A549 (cell line): ENCODE results near the gene RRP9. TPM values are rescaled to one million over a fixed set of nuclear protein-coding genes. Genes with fewer than 3 reads are reported as not detected.
A peak's percentile ranks its signal among the peaks of the same experiment; 100 is the strongest.

Experiments used
- ATAC-seq, 2 experiments: fragments of 200-7000 bp in 1 of 2; fragments of >200 bp in 1 of 2; cut with Nextera tagmentation in 1 of 2; cut with Tn5 transposase in 1 of 2; 3 replicates each; pipeline versions ENCODE4 v1.8.0 to v1.9.1; 2018 to 2020; ENCODE audit warnings: mild to moderate bottlenecking in 1 of 2, moderate library complexity in 1 of 2
- CTCF ChIA-PET: fragments of 300-600 bp; sonication (Branson Sonifier 250); formaldehyde crosslinking; extraction: SDS; loops from one replicate; lab custom pipeline; 2021; ENCODE audit warnings: antibody characterized with exemption, inconsistent platforms; lab: Yijun Ruan, JAX
- POLR2A ChIA-PET: fragments of 350-600 bp; formaldehyde crosslinking; extraction: SDS; loops from one replicate; lab custom pipeline; 2021; ENCODE audit warnings: antibody characterized with exemption, inconsistent platforms; lab: Yijun Ruan, JAX
- DNase-seq, 2 experiments: peaks; one replicate each; pipeline versions ENCODE4 v3.0.0 to v3.0.0-alpha.2; 2011 to 2016; ENCODE audit warnings: low read depth in 1 of 2, low spot score in 1 of 2
- FAIRE-seq: peaks from 2 replicates; lab custom pipeline; 2011; peaks lifted over from hg19 to GRCh38; lab: Jason Lieb, UNC
- H3K27ac ChIP-seq, 2 experiments: fragments of >200 bp; sonication (Bioruptor Twin); formaldehyde crosslinking; 3 replicates each; pipeline ENCODE4 v1.5.1; 2016 to 2017
- H3K4me1 ChIP-seq: fragments of >200 bp; sonication (Bioruptor Twin); formaldehyde crosslinking; 3 replicates; pipeline ENCODE4 v1.6.1; 2016
- H3K4me2 ChIP-seq: fragments of >200 bp; sonication (Bioruptor Twin); formaldehyde crosslinking; 3 replicates; pipeline ENCODE4 v1.6.1; 2016
- H3K4me3 ChIP-seq: fragments of >200 bp; sonication (Bioruptor Twin); formaldehyde crosslinking; 3 replicates; pipeline ENCODE4 v1.5.1; 2016
- H3K9me3 ChIP-seq: fragments of >200 bp; sonication (Bioruptor Twin); formaldehyde crosslinking; 3 replicates; pipeline ENCODE4 v1.6.1; 2016
- CBX2 ChIP-seq: fragments of 200-600 bp; sonication (generic); IDR thresholded peaks from 2 replicates; pipeline ENCODE4 v1.6.1; 2016; ENCODE audit warnings: low read depth, mild to moderate bottlenecking, borderline replicate concordance
- CBX8 ChIP-seq: fragments of 200-600 bp; sonication (generic); IDR thresholded peaks from 2 replicates; pipeline ENCODE4 v1.6.1; 2016
- CEBPB ChIP-seq, 2 experiments: fragments of >200 bp in 1 of 2; sonication (Bioruptor Twin) in 1 of 2; formaldehyde crosslinking in 1 of 2; IDR thresholded peaks; 2 replicates each; pipeline ENCODE4 v1.6.1; 2012 to 2016
- CHD2 ChIP-seq: fragments of 150-350 bp; IDR thresholded peaks from 2 replicates; pipeline ENCODE4 v1.6.1; 2014; ENCODE audit warnings: low read length; ENCODE audit not compliant: partially characterized antibody
- CHD4 ChIP-seq: fragments of 200-600 bp; sonication (generic); IDR thresholded peaks from 2 replicates; pipeline ENCODE4 v1.6.1; 2016; ENCODE audit warnings: antibody characterized with exemption, mild to moderate bottlenecking, borderline replicate concordance
- EHMT2 ChIP-seq: fragments of 200-600 bp; sonication (generic); IDR thresholded peaks from 2 replicates; pipeline ENCODE4 v1.6.1; 2016; ENCODE audit warnings: antibody characterized with exemption, low read depth, mild to moderate bottlenecking, moderate library complexity
- FOSB ChIP-seq: fragments of 250-450 bp; sonication (Bioruptor Pico); IDR thresholded peaks from 2 replicates; pipeline ENCODE4 v1.5.0; 2020; ENCODE audit warnings: mild to moderate bottlenecking, moderate library complexity
- FOSL2 ChIP-seq, 2 experiments: fragments of 450-650 bp in 1 of 2; fragments of >200 bp in 1 of 2; sonication (Bioruptor Twin) in 1 of 2; formaldehyde crosslinking; IDR thresholded peaks; 2 replicates each; pipeline versions ENCODE4 v1.5.0 to v1.6.1; 2016 to 2020; ENCODE audit warnings: mild to moderate bottlenecking in 1 of 2, moderate library complexity in 1 of 2
- GATA3 ChIP-seq: IDR thresholded peaks from 2 replicates; pipeline ENCODE4 v1.6.1; 2012; ENCODE audit warnings: borderline replicate concordance
- HOXB13 ChIP-seq: fragments of 250-450 bp; sonication (Bioruptor Pico); IDR thresholded peaks from 2 replicates; pipeline ENCODE4 v1.5.0; 2020; ENCODE audit warnings: low read depth, mild to moderate bottlenecking, moderate library complexity
- JUN ChIP-seq, 2 experiments: fragments of >200 bp; sonication (Bioruptor Twin); formaldehyde crosslinking; IDR thresholded peaks; 2 replicates in 1 of 2; 3 replicates in 1 of 2; pipeline ENCODE4 v1.6.1; 2016 to 2017
- JUNB ChIP-seq: fragments of >200 bp; sonication (Bioruptor Twin); formaldehyde crosslinking; IDR thresholded peaks from 2 replicates; pipeline ENCODE4 v1.6.1; 2016
- KDM1A ChIP-seq: fragments of 200-600 bp; sonication (generic); IDR thresholded peaks from 2 replicates; pipeline ENCODE4 v1.6.1; 2016; ENCODE audit warnings: low read depth, mild to moderate bottlenecking
- MAFK ChIP-seq: fragments of 450-650 bp; IDR thresholded peaks from 2 replicates; pipeline ENCODE4 v1.6.1; 2014; ENCODE audit not compliant: partially characterized antibody
- MAX ChIP-seq: IDR thresholded peaks from 2 replicates; pipeline ENCODE4 v1.6.1; 2012
- MYC ChIP-seq: IDR thresholded peaks from 2 replicates; pipeline ENCODE4 v1.6.1; 2012; ENCODE audit warnings: mild to moderate bottlenecking, inconsistent platforms, low read length, improper control_type of control experiment, borderline replicate concordance
- NFE2L2 ChIP-seq: fragments of 150-350 bp; conservative IDR thresholded peaks from 2 replicates; pipeline ENCODE4 v1.6.1; 2014; ENCODE audit warnings: low read length
- PBX3 ChIP-seq: IDR thresholded peaks from 2 replicates; pipeline ENCODE4 v1.6.1; 2012
- RAD21 ChIP-seq, 2 experiments: fragments of >200 bp in 1 of 2; sonication (Bioruptor Twin) in 1 of 2; formaldehyde crosslinking in 1 of 2; IDR thresholded peaks in 1 of 2; conservative IDR thresholded peaks in 1 of 2; 2 replicates in 1 of 2; 3 replicates in 1 of 2; pipeline ENCODE4 v1.6.1; 2012 to 2018; ENCODE audit warnings: inconsistent platforms in 1 of 2
- RARB ChIP-seq: fragments of 250-450 bp; sonication (Bioruptor Pico); IDR thresholded peaks from 2 replicates; pipeline ENCODE4 v1.8.0; 2021; ENCODE audit warnings: mild to moderate bottlenecking, moderate library complexity
- RNF2 ChIP-seq: fragments of 200-600 bp; sonication (generic); IDR thresholded peaks from 2 replicates; pipeline ENCODE4 v1.6.1; 2016; ENCODE audit warnings: low read depth, mild to moderate bottlenecking, antibody characterized with exemption, moderate library complexity, borderline replicate concordance
- SREBF2 ChIP-seq: fragments of 450-650 bp; IDR thresholded peaks from 2 replicates; pipeline ENCODE4 v1.6.1; 2014; ENCODE audit warnings: mild to moderate bottlenecking, moderate library complexity
- TFCP2L1 ChIP-seq: fragments of 250-450 bp; sonication (Bioruptor Pico); IDR thresholded peaks from 2 replicates; pipeline ENCODE4 v1.5.0; 2021; ENCODE audit warnings: mild to moderate bottlenecking
- ZC3H11A ChIP-seq: fragments of 450-650 bp; IDR thresholded peaks from 2 replicates; pipeline ENCODE4 v1.6.1; 2014; ENCODE audit warnings: antibody characterized with exemption, mild to moderate bottlenecking
- ZNF302 ChIP-seq: fragments of 250-450 bp; sonication (Bioruptor Pico); IDR thresholded peaks from 2 replicates; pipeline ENCODE4 v1.9.0; 2021; ENCODE audit warnings: inconsistent platforms, mild to moderate bottlenecking, moderate library complexity
- ZSCAN20 ChIP-seq: fragments of 250-450 bp; sonication (Bioruptor Pico); IDR thresholded peaks from 2 replicates; pipeline ENCODE4 v1.8.0; 2022; ENCODE audit warnings: mild to moderate bottlenecking, moderate library complexity
- WGBS: methylation state at CpG from one replicate; pipeline ENCODE4 v1.1.6; 2017; ENCODE audit errors: missing lambda C conversion rate; 5-methylcytosine and 5-hydroxymethylcytosine counted together
- polyA plus RNA-seq, 4 experiments: library from polyadenylated mRNA; depleted of rRNA in 3 of 4; stranded (reverse); fragments of >200 nt; fragmentation: RNase III in 1 of 4; extraction: RNeasy Plus Mini Kit Qiagen cat#74134 plus additional on column Dnase treatment in 1 of 4; gene quantifications; 2 replicates in 3 of 4; 3 replicates in 1 of 4; pipeline ENCODE4 v1.2.3, GENCODE V29; 2011 to 2017
- TF ChIP-seq, protein P1 (sequence below): fragments of >200 bp; sonication (Bioruptor Twin); formaldehyde crosslinking; IDR thresholded peaks from 2 replicates; pipeline ENCODE4 v1.6.1; 2016
- TF ChIP-seq, protein P2 (sequence below): fragments of 250-450 bp; sonication (Bioruptor Pico); IDR thresholded peaks from 2 replicates; pipeline ENCODE4 v1.5.0; 2020; ENCODE audit warnings: low read depth, mild to moderate bottlenecking, moderate library complexity
- TF ChIP-seq, protein P3 (sequence below): IDR thresholded peaks from 2 replicates; pipeline ENCODE4 v1.6.1; 2012; ENCODE audit warnings: low read depth, borderline replicate concordance

The RRP9 gene
- polyA plus RNA-seq, 2 of the 4 experiments (the other 2 are of a cell fraction), result 17.0 to 34.3 TPM

GRCh38 chr3:51944451-51945021 is 2.8 kb upstream of the RRP9 start:
- H3K4me2 ChIP-seq, result no peak overlapping the region
- CTCF ChIA-PET, result interaction anchor here (1.3 to 5.9 kb wide), 5 partner anchors 9 to 38 kb away, joined by 3 to 59 read pairs (median 7); partner anchors contain the start of genes ABHD14A and ABHD14B
- no peak overlapping the region for H3K27ac ChIP-seq
- no peaks in the 10 kb centered on the region for H3K9me3 ChIP-seq
- no peak for ATAC-seq
- peaks cover 21% of the 10 kb centered on the region for H3K4me1 ChIP-seq
- TF ChIP-seq NFE2L2, result no peak
- no peak for TF ChIP-seq HOXB13
- TF ChIP-seq, protein P1, sequence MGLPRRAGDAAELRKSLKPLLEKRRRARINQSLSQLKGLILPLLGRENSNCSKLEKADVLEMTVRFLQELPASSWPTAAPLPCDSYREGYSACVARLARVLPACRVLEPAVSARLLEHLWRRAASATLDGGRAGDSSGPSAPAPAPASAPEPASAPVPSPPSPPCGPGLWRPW, result no peak
- TF ChIP-seq TFCP2L1, result no peak
- TF ChIP-seq, protein P2, sequence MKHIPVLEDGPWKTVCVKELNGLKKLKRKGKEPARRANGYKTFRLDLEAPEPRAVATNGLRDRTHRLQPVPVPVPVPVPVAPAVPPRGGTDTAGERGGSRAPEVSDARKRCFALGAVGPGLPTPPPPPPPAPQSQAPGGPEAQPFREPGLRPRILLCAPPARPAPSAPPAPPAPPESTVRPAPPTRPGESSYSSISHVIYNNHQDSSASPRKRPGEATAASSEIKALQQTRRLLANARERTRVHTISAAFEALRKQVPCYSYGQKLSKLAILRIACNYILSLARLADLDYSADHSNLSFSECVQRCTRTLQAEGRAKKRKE, result no peak
- TF ChIP-seq RAD21 (conservative IDR thresholded peaks at IDR 0.05 in 1 of 2, IDR thresholded peaks at IDR 0.05 in 1 of 2), result no peak
- no peak for TF ChIP-seq RARB (CRISPR knock-in tag)
- TF ChIP-seq CHD4, result no peak
- no peak for TF ChIP-seq ZSCAN20
- no peak for TF ChIP-seq JUN (IDR thresholded peaks at IDR 0.05)
- TF ChIP-seq ZC3H11A, result no peak
- TF ChIP-seq FOSB (CRISPR knock-in tag), result no peak
- no peak for TF ChIP-seq MYC
- TF ChIP-seq KDM1A, result no peak
- no peak for TF ChIP-seq CHD2
- no peak for TF ChIP-seq MAX
- 90% methylated on average over 8 of the region's 11 CpGs for WGBS
- no peak overlapping the region for H3K4me3 ChIP-seq
- FAIRE-seq, result no peak
- DNase-seq, result no peak
- POLR2A ChIA-PET, result no interaction called here

DNA sequence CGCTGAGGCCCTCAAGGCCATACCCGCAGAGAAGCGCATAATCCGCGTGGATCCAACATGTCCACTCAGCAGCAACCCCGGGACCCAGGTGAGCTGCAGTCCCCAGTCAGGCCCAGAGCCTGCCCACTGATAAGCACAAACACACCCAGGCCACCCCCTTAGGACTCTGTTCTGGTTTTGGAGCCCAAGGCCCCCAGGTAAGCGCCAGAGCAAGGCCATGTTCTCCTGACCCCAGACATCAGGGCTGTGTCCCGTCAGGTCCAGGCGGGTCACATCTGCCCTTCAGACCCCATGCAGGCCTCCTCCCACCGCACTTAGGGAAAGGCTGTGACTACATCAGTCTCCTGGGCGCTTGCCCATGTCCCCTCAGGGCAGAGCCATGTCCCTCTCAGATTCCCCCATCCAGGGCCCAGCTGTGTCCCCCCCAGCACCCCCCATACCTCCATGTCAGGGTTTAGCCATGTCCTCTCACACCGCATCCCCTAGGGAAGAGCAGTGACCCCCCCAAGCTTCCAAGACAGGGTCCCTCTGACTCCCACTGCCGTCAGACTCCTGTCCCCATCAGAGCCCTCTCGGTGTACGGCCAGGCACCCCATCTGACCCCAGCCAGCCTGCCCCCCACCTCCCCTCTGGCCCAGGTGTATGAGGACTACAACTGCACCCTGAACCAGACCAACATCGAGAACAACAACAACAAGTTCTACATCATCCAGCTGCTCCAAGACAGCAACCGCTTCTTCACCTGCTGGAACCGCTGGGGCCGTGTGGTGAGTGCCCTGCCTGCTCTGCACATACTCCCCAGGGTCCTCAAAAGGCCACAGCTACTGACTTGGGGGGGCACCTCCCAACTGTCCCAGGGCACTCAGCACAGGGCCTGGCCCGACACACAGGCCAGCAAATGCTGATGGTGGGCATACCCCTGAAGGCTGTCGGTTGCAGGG is 2.0 kb upstream of the RRP9 start:
- POLR2A ChIA-PET, result interaction anchor here (0.7 to 2.8 kb wide), 5 partner anchors 26 to 52 kb away, joined by 3 to 28 read pairs (median 6); partner anchors contain the start of genes ABHD14A, ABHD14B and RPL29
- Histone ChIP-seq H3K4me1 (peaks cover 21% of the 10 kb centered on the region), H3K27ac (peak overlapping the region; percentile 97 to 100), H3K4me2 (peak overlapping the region; percentile 100), H3K4me3 (no peak overlapping the region), H3K9me3 (no peaks in the 10 kb centered on the region)
- DNase-seq (no peak), ATAC-seq (no peak), FAIRE-seq (no peak)
- WGBS, result 98% methylated on average over 9 of the region's 21 CpGs
- TF ChIP-seq JUNB (no peak), PBX3 (no peak), MAX (no peak), RNF2 (no peak), FOSL2 (IDR thresholded peaks at IDR 0.05) (no peak), FOSL2 (CRISPR knock-in tag; IDR thresholded peaks at IDR 0.05) (no peak), ZC3H11A (no peak), MAFK (no peak), JUN (IDR thresholded peaks at IDR 0.05) (no peak), CBX8 (no peak), CBX2 (no peak), EHMT2 (no peak), CEBPB (IDR thresholded peaks at IDR 0.05) (no peak), SREBF2 (no peak), CHD4 (no peak), GATA3 (no peak), ZNF302 (CRISPR knock-in tag) (no peak)
- TF ChIP-seq, protein P1, result no peak
- TF ChIP-seq, protein P2, result no peak
- TF ChIP-seq, protein P3, sequence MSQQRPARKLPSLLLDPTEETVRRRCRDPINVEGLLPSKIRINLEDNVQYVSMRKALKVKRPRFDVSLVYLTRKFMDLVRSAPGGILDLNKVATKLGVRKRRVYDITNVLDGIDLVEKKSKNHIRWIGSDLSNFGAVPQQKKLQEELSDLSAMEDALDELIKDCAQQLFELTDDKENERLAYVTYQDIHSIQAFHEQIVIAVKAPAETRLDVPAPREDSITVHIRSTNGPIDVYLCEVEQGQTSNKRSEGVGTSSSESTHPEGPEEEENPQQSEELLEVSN, result no peak
- CTCF ChIA-PET, result interaction anchor here (1.3 to 5.9 kb wide), 6 partner anchors 10 to 30 kb away, joined by 3 to 59 read pairs (median 17); partner anchors contain the start of genes ABHD14A, ABHD14B and PCBP4
